Body of pancreas (tissue), 4 donors: Measurements from ENCODE around the gene GOLGA3.

Source experiments
- POLR2A ChIP-seq, 3 donors: fragments of 450-650 bp; IDR thresholded peaks; one replicate each; pipeline ENCODE4 v1.6.1; 2016; ENCODE audit warnings: antibody characterized with exemption in 3 of 3, mild to moderate bottlenecking in 2 of 3
- TF ChIP-seq, protein P1 (sequence below), 7 experiments: fragments of 450-650 bp in 4 of 7; fragments of 200-600 bp in 3 of 7; sonication (generic) in 3 of 7; IDR thresholded peaks; one replicate each; pipeline ENCODE4 v1.5.1; 2016 to 2019; ENCODE audit warnings: antibody characterized with exemption in 7 of 7

DNA sequence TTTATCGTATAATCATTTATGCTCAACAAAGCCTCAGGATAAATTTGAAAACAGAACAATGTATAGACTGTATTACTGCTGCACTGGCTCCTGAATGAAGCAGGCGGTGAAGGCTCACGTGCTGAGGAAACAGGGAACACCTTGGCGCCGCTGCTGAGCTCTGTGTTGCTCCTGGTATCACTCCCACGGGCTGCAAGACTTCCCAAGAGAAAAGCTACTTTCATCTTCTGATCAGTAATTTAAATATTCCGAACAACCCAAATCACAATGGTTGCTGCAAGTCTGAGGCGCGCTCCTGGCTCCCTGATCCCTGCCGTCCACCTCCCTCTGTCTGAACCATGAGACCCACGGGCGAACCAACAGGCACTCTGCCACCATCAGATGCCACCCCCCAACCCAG, 102.3 kb downstream of the GOLGA3 start:
- TF ChIP-seq, protein P1, sequence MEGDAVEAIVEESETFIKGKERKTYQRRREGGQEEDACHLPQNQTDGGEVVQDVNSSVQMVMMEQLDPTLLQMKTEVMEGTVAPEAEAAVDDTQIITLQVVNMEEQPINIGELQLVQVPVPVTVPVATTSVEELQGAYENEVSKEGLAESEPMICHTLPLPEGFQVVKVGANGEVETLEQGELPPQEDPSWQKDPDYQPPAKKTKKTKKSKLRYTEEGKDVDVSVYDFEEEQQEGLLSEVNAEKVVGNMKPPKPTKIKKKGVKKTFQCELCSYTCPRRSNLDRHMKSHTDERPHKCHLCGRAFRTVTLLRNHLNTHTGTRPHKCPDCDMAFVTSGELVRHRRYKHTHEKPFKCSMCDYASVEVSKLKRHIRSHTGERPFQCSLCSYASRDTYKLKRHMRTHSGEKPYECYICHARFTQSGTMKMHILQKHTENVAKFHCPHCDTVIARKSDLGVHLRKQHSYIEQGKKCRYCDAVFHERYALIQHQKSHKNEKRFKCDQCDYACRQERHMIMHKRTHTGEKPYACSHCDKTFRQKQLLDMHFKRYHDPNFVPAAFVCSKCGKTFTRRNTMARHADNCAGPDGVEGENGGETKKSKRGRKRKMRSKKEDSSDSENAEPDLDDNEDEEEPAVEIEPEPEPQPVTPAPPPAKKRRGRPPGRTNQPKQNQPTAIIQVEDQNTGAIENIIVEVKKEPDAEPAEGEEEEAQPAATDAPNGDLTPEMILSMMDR (IDR thresholded peaks at IDR 0.05), result no peak
- no peak for TF ChIP-seq POLR2A (IDR thresholded peaks at IDR 0.05)
